OCI-LY1 (cell line): ENCODE measurements around the gene TST.

Experiments
- EZH2 ChIP-seq: fragments of 200-600 bp; sonication (generic), shearing (Covaris generic); IDR thresholded peaks from 2 replicates; pipeline ENCODE4 v1.8.0; 2017; ENCODE audit warnings: borderline replicate concordance, mixed run types, mild to moderate bottlenecking, antibody characterized with exemption, low read length, moderate library complexity, mixed read lengths
- TF ChIP-seq, protein P1 (sequence below): fragments of 200-600 bp; sonication (generic), shearing (Covaris generic); IDR thresholded peaks from 2 replicates; pipeline ENCODE4 v1.5.1; 2017; ENCODE audit warnings: mild to moderate bottlenecking, antibody characterized with exemption, low read length, moderate library complexity, mixed read lengths

DNA sequence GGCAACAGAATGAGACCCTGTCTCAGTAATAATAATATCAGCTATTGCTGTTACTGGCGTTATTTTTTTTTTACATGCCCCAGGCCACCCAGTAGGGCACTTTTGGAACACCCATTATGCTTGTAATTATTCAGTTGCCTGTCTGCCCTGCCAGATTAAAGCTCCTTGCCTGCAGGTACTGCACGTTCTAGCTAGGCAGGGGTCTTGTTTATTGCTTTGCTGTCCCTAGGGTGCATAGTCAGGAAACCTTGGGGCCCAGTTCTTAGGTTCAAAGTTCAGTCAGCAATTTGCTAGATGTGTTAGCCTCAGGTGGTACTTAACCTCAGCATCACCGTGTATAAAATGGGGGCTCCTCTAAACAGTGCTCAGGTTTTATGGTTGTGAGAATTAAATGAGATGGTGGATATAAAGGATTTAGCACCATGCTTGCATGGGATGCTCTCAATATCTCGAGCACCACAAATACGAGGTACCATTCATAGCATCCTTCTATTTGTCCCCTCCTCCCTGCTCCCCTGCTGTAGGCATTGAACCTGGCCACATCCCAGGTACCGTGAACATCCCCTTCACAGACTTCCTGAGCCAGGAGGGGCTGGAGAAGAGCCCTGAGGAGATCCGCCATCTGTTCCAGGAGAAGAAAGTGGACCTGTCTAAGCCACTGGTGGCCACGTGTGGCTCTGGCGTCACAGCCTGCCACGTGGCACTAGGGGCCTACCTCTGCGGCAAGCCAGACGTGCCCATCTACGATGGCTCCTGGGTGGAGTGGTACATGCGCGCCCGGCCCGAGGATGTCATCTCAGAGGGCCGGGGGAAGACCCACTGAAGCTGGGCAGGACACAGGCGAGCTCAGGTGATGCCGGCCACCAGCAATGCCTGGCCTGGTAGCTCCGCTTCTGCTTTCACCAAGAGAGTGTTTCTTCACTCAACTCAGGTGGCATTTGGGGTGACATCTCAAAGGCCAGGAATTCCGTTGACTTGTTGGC lies 9.7 kb upstream of the TST start:
- TF ChIP-seq, protein P1, sequence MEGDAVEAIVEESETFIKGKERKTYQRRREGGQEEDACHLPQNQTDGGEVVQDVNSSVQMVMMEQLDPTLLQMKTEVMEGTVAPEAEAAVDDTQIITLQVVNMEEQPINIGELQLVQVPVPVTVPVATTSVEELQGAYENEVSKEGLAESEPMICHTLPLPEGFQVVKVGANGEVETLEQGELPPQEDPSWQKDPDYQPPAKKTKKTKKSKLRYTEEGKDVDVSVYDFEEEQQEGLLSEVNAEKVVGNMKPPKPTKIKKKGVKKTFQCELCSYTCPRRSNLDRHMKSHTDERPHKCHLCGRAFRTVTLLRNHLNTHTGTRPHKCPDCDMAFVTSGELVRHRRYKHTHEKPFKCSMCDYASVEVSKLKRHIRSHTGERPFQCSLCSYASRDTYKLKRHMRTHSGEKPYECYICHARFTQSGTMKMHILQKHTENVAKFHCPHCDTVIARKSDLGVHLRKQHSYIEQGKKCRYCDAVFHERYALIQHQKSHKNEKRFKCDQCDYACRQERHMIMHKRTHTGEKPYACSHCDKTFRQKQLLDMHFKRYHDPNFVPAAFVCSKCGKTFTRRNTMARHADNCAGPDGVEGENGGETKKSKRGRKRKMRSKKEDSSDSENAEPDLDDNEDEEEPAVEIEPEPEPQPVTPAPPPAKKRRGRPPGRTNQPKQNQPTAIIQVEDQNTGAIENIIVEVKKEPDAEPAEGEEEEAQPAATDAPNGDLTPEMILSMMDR = no peak
- TF ChIP-seq EZH2 = no peak
